HepG2 (cell line): ENCODE measurements around the gene KMT2D. TPM values are rescaled to one million over a fixed set of nuclear protein-coding genes. Genes with fewer than 3 reads are reported as not detected.

Experiments
- GATA4 ChIP-seq: sonication (generic); IDR thresholded peaks from 2 replicates; pipeline ENCODE4 v1.6.1; 2016; ENCODE audit warnings: antibody characterized with exemption, low read depth, borderline replicate concordance
- KLF9 ChIP-seq: IDR thresholded peaks from 2 replicates; pipeline ENCODE4 v1.6.1; 2016; ENCODE audit warnings: low read depth
- MATR3 ChIP-seq: sonication (generic); formaldehyde crosslinking; IDR thresholded peaks from 2 replicates; pipeline ENCODE4 v1.4.0; 2020; ENCODE audit warnings: missing genetic modification reagents
- NAIF1 ChIP-seq: sonication (generic); formaldehyde crosslinking; IDR thresholded peaks from 2 replicates; pipeline ENCODE4 v1.5.0; 2020; ENCODE audit warnings: mild to moderate bottlenecking, missing genetic modification reagents, borderline replicate concordance
- PRPF4 ChIP-seq: fragments of 200-400 bp; formaldehyde crosslinking; IDR thresholded peaks from 2 replicates; pipeline ENCODE4 v1.6.1; 2016; ENCODE audit warnings: low read length, low read depth; ENCODE audit not compliant: poor library complexity, severe bottlenecking
- RFX1 ChIP-seq: fragments of 450-650 bp; IDR thresholded peaks from 2 replicates; pipeline ENCODE4 v1.6.1; 2017
- RXRA ChIP-seq: sonication (generic); formaldehyde crosslinking; IDR thresholded peaks from 2 replicates; pipeline ENCODE4 v1.5.1; 2020; ENCODE audit warnings: missing genetic modification reagents
- SALL2 ChIP-seq: sonication (generic); formaldehyde crosslinking; IDR thresholded peaks from 2 replicates; pipeline ENCODE4 v1.8.1; 2023; ENCODE audit warnings: mild to moderate bottlenecking, missing genetic modification reagents, inconsistent platforms
- SAP130 ChIP-seq: IDR thresholded peaks from 2 replicates; pipeline ENCODE4 v1.6.1; 2016; ENCODE audit warnings: low read depth
- SIX1 ChIP-seq: sonication (generic); formaldehyde crosslinking; IDR thresholded peaks from 2 replicates; pipeline ENCODE4 v1.4.0; 2020; ENCODE audit warnings: missing genetic modification reagents, borderline replicate concordance
- THAP11 ChIP-seq: IDR thresholded peaks from 2 replicates; pipeline ENCODE4 v1.6.1; 2016; ENCODE audit warnings: missing biosample characterization, missing genetic modification reagents
- ZBTB7A ChIP-seq: sonication (generic); formaldehyde crosslinking; IDR thresholded peaks from 2 replicates; pipeline ENCODE4 v1.8.0; 2022; ENCODE audit warnings: mild to moderate bottlenecking, missing genetic modification reagents
- ZFP36L1 ChIP-seq: sonication (generic); formaldehyde crosslinking; IDR thresholded peaks from 2 replicates; pipeline ENCODE4 v1.8.0; 2022; ENCODE audit warnings: mild to moderate bottlenecking, missing genetic modification reagents, moderate library complexity
- ZNF207 ChIP-seq: fragments of 450-650 bp; IDR thresholded peaks from 2 replicates; pipeline ENCODE4 v1.6.1; 2016; ENCODE audit warnings: antibody characterized with exemption, borderline replicate concordance
- ZSCAN29 ChIP-seq: sonication (generic); formaldehyde crosslinking; conservative IDR thresholded peaks from 2 replicates; pipeline ENCODE4 v1.4.0; 2020; ENCODE audit warnings: mild to moderate bottlenecking, missing genetic modification reagents
- polyA plus RNA-seq, 8 experiments: library from polyadenylated mRNA; depleted of rRNA in 3 of 8; stranded (reverse) in 7 of 8; unstranded in 1 of 8; fragments of >200 nt; fragmentation: Illumina TruSeq in 4 of 8; extraction: Trizol in 4 of 8; gene quantifications; 2 replicates each; pipeline versions ENCODE4 v1.2.1 to v1.2.3, GENCODE V29; 2011 to 2016; ENCODE audit warnings: low read depth in 4 of 8, missing spikeins in 1 of 8, mixed read lengths in 1 of 8; ENCODE audit not compliant: insufficient read depth in 1 of 8
- total RNA-seq, 5 experiments: library from RNA; depleted of rRNA; stranded (reverse); fragments of >200 nt; fragmentation: Illumina TruSeq; extraction: Trizol; gene quantifications; 2 replicates each; pipeline ENCODE4 v1.2.3, GENCODE V29; 2016; ENCODE audit warnings: low read depth in 1 of 5
- TF ChIP-seq, protein P1 (sequence below): sonication (generic); formaldehyde crosslinking; IDR thresholded peaks from 2 replicates; pipeline ENCODE4 v1.4.0; 2020; ENCODE audit warnings: missing genetic modification reagents
- TF ChIP-seq, protein P2 (sequence below): sonication (generic); formaldehyde crosslinking; IDR thresholded peaks from 2 replicates; pipeline ENCODE4 v1.4.0; 2020; ENCODE audit warnings: missing genetic modification reagents, borderline replicate concordance
- TF ChIP-seq, protein P3 (sequence below): sonication (generic); formaldehyde crosslinking; IDR thresholded peaks from 2 replicates; pipeline ENCODE4 v1.5.0; 2020; ENCODE audit warnings: mild to moderate bottlenecking, missing genetic modification reagents

Gene KMT2D
- total and polyA plus RNA-seq, 2 of the 13 experiments (the other 11 are each of a cell fraction or from before 2014, with no cell fraction given) = 8.1 to 10.4 TPM

DNA sequence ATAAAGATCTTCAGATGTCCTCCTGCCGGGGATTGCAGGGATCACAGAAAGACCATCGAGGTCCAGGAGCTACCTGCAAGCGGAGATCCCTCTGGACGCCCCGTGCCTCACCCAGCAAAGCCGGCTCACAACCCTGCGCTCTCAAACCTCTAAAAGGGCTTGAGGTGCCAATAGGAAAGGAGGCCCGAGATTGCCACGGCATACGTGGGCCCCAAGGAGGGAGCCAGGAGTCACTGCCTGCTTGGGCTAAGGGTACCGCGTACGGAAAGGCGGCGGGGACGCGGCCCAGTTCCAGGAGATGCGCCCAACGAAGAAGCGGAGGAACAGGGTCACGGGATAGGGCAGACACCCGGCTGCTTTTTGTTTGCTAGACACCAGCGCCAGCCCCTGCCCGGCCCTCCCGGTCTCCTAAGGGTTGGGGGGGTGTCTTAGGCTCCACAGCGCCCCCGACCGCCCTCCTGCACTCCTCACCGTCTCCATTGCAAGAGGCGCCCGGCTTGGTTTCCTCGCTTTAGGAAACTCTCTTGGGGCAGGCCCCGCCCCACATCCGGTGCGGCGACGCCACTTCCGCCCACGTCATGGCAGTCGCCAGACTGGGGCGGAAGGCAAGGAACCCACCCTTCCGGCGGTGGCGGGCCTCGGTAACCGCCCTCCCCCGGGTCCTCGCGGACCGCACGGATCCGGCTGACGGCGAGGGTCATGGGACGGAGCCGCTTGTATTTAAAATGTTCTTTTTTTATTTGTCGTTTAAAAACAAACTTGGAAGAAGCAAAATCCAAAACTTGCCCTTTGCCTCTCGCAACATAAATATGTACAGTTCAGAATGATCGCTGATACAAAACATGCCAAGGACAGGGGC, 42.1 kb downstream of the KMT2D start, which contains the start of gene PRKAG1 (continued):
- TF ChIP-seq, protein P1, sequence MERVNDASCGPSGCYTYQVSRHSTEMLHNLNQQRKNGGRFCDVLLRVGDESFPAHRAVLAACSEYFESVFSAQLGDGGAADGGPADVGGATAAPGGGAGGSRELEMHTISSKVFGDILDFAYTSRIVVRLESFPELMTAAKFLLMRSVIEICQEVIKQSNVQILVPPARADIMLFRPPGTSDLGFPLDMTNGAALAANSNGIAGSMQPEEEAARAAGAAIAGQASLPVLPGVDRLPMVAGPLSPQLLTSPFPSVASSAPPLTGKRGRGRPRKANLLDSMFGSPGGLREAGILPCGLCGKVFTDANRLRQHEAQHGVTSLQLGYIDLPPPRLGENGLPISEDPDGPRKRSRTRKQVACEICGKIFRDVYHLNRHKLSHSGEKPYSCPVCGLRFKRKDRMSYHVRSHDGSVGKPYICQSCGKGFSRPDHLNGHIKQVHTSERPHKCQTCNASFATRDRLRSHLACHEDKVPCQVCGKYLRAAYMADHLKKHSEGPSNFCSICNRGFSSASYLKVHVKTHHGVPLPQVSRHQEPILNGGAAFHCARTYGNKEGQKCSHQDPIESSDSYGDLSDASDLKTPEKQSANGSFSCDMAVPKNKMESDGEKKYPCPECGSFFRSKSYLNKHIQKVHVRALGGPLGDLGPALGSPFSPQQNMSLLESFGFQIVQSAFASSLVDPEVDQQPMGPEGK = peak; percentile 88
- TF ChIP-seq SALL2 (CRISPR knock-in tag) = no peak
- TF ChIP-seq GATA4 = 0 out of 2 replicates have a peak, but pooled peaks have one; percentile 18
- TF ChIP-seq RFX1 = no peak
- peak; percentile 93 for TF ChIP-seq THAP11 (CRISPR knock-in tag)
- TF ChIP-seq RXRA (CRISPR knock-in tag) = no peak; the same call in 1 of the 2 replicates
- peak; percentile 46; the same call in 1 of the 2 replicates for TF ChIP-seq ZFP36L1 (CRISPR knock-in tag)
- no peak for TF ChIP-seq NAIF1 (CRISPR knock-in tag)
- TF ChIP-seq SAP130 (CRISPR knock-in tag) = peak; percentile 82
- TF ChIP-seq, protein P2, sequence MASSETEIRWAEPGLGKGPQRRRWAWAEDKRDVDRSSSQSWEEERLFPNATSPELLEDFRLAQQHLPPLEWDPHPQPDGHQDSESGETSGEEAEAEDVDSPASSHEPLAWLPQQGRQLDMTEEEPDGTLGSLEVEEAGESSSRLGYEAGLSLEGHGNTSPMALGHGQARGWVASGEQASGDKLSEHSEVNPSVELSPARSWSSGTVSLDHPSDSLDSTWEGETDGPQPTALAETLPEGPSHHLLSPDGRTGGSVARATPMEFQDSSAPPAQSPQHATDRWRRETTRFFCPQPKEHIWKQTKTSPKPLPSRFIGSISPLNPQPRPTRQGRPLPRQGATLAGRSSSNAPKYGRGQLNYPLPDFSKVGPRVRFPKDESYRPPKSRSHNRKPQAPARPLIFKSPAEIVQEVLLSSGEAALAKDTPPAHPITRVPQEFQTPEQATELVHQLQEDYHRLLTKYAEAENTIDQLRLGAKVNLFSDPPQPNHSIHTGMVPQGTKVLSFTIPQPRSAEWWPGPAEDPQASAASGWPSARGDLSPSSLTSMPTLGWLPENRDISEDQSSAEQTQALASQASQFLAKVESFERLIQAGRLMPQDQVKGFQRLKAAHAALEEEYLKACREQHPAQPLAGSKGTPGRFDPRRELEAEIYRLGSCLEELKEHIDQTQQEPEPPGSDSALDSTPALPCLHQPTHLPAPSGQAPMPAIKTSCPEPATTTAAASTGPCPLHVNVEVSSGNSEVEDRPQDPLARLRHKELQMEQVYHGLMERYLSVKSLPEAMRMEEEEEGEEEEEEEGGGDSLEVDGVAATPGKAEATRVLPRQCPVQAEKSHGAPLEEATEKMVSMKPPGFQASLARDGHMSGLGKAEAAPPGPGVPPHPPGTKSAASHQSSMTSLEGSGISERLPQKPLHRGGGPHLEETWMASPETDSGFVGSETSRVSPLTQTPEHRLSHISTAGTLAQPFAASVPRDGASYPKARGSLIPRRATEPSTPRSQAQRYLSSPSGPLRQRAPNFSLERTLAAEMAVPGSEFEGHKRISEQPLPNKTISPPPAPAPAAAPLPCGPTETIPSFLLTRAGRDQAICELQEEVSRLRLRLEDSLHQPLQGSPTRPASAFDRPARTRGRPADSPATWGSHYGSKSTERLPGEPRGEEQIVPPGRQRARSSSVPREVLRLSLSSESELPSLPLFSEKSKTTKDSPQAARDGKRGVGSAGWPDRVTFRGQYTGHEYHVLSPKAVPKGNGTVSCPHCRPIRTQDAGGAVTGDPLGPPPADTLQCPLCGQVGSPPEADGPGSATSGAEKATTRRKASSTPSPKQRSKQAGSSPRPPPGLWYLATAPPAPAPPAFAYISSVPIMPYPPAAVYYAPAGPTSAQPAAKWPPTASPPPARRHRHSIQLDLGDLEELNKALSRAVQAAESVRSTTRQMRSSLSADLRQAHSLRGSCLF (CRISPR knock-in tag) = no peak
- no peak for TF ChIP-seq KLF9
- TF ChIP-seq ZNF207 = no peak
- TF ChIP-seq ZSCAN29 (CRISPR knock-in tag) = no peak
- no peak for TF ChIP-seq ZBTB7A (CRISPR knock-in tag)
- TF ChIP-seq MATR3 = no peak
- TF ChIP-seq PRPF4 = no peak
- no peak for TF ChIP-seq SIX1 (CRISPR knock-in tag)
- TF ChIP-seq, protein P3, sequence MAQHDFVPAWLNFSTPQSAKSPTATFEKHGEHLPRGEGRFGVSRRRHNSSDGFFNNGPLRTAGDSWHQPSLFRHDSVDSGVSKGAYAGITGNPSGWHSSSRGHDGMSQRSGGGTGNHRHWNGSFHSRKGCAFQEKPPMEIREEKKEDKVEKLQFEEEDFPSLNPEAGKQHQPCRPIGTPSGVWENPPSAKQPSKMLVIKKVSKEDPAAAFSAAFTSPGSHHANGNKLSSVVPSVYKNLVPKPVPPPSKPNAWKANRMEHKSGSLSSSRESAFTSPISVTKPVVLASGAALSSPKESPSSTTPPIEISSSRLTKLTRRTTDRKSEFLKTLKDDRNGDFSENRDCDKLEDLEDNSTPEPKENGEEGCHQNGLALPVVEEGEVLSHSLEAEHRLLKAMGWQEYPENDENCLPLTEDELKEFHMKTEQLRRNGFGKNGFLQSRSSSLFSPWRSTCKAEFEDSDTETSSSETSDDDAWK (CRISPR knock-in tag) = no peak
